Neuronal stem cell (in vitro differentiated cells): ENCODE data around the gene DRD3.

Experiments
- DNase-seq: peaks from one replicate; pipeline ENCODE4 v3.0.0-alpha.2; 2013; ENCODE audit warnings: low spot score
- H2AFZ ChIP-seq: one replicate; pipeline ENCODE4 v1.6.1; 2013; ENCODE audit warnings: mild to moderate bottlenecking, low read length, inconsistent platforms
- H2AK5ac ChIP-seq: 2 replicates; pipeline ENCODE4 v1.6.1; 2013; ENCODE audit warnings: low read depth, mild to moderate bottlenecking, inconsistent platforms, low read length, moderate library complexity, mixed read lengths
- H2BK120ac ChIP-seq: 2 replicates; pipeline ENCODE4 v1.6.1; 2013; ENCODE audit warnings: low read depth, mild to moderate bottlenecking, inconsistent platforms, low read length, moderate library complexity, mixed read lengths
- H2BK12ac ChIP-seq: one replicate; pipeline ENCODE4 v1.6.1; 2013; ENCODE audit warnings: low read length, inconsistent platforms
- H2BK15ac ChIP-seq: 2 replicates; pipeline ENCODE4 v1.6.1; 2013; ENCODE audit warnings: mild to moderate bottlenecking, low read length, inconsistent platforms, mixed read lengths
- H2BK5ac ChIP-seq: one replicate; pipeline ENCODE4 v1.6.1; 2013; ENCODE audit warnings: inconsistent platforms, mild to moderate bottlenecking, low read length, moderate library complexity
- H3K14ac ChIP-seq: one replicate; pipeline ENCODE4 v1.6.1; 2013; ENCODE audit warnings: low read length, inconsistent platforms
- H3K18ac ChIP-seq: 2 replicates; pipeline ENCODE4 v1.6.1; 2013; ENCODE audit warnings: low read length, inconsistent platforms
- H3K23ac ChIP-seq: 2 replicates; pipeline ENCODE4 v1.6.1; 2013; ENCODE audit warnings: low read depth, mild to moderate bottlenecking, mixed read lengths, low read length, inconsistent platforms; ENCODE audit not compliant: poor library complexity
- H3K27ac ChIP-seq: replicated peaks from 3 replicates; pipeline ENCODE4 v1.5.1; 2013; ENCODE audit warnings: low read length, inconsistent platforms
- H3K27me3 ChIP-seq, 3 experiments: 2 replicates each; pipeline ENCODE4 v1.6.1; 2013; ENCODE audit warnings: low read length in 3 of 3, mild to moderate bottlenecking in 2 of 3, inconsistent platforms in 1 of 3, low read depth in 1 of 3, mixed read lengths in 1 of 3, moderate library complexity in 1 of 3; ENCODE audit not compliant: control insufficient read depth in 3 of 3, insufficient read depth in 3 of 3
- H3K36me3 ChIP-seq, 2 donors: replicated peaks in 1 of 2; 2 replicates each; pipeline ENCODE4 v1.6.1; 2013; ENCODE audit warnings: low read length in 2 of 2; ENCODE audit not compliant: control insufficient read depth in 2 of 2, insufficient read depth in 2 of 2
- H3K4ac ChIP-seq: 2 replicates; pipeline ENCODE4 v1.6.1; 2013; ENCODE audit warnings: inconsistent platforms, mild to moderate bottlenecking, low read length, moderate library complexity
- H3K4me1 ChIP-seq, 2 donors: 1 replicate in 1 of 2; 2 replicates in 1 of 2; pipeline ENCODE4 v1.6.1; 2013; ENCODE audit warnings: low read length in 2 of 2, low read depth in 1 of 2; ENCODE audit not compliant: control insufficient read depth in 2 of 2, insufficient read depth in 1 of 2
- H3K4me2 ChIP-seq: one replicate; pipeline ENCODE4 v1.6.1; 2013; ENCODE audit warnings: mild to moderate bottlenecking, low read length, inconsistent platforms; ENCODE audit not compliant: insufficient read depth, poor library complexity, severe bottlenecking
- H3K4me3 ChIP-seq, 2 donors: 2 replicates each; pipeline ENCODE4 v1.5.1; 2013; ENCODE audit warnings: low read length in 2 of 2, mild to moderate bottlenecking in 2 of 2, inconsistent platforms in 1 of 2, moderate library complexity in 1 of 2
- H3K79me1 ChIP-seq: one replicate; pipeline ENCODE4 v1.6.1; 2013; ENCODE audit warnings: low read depth, mild to moderate bottlenecking, inconsistent platforms, low read length, moderate library complexity
- H3K9ac ChIP-seq: one replicate; pipeline ENCODE4 v1.6.1; 2013; ENCODE audit warnings: mild to moderate bottlenecking, low read depth, low read length, inconsistent platforms; ENCODE audit not compliant: poor library complexity
- H3K9me3 ChIP-seq, 2 donors: replicated peaks in 1 of 2; 2 replicates each; pipeline versions ENCODE3 to v1.6.1; 2013; ENCODE audit warnings: low read length in 2 of 2, mild to moderate bottlenecking in 2 of 2, inconsistent platforms in 1 of 2, low read depth in 1 of 2, mixed read lengths in 1 of 2, moderate library complexity in 1 of 2; ENCODE audit not compliant: control insufficient read depth in 2 of 2, insufficient read depth in 1 of 2
- H4K8ac ChIP-seq: one replicate; pipeline ENCODE4 v1.6.1; 2013; ENCODE audit warnings: low read depth, mild to moderate bottlenecking, inconsistent platforms, low read length, moderate library complexity
- H4K91ac ChIP-seq: one replicate; pipeline ENCODE4 v1.6.1; 2013; ENCODE audit warnings: low read length, low read depth, mild to moderate bottlenecking, inconsistent platforms; ENCODE audit not compliant: poor library complexity
- WGBS, 2 donors: extraction: QIAGEN DNeasy Blood & Tissue Kit; methylation state at CpG; one replicate each; pipeline ENCODE4 v1.1.7; 2013; ENCODE audit warnings: missing lambda C conversion rate in 2 of 2, mixed read lengths in 1 of 2; ENCODE audit not compliant: insufficient read length in 2 of 2, insufficient replicate concordance in 1 of 2; ENCODE audit errors: extremely low coverage in 2 of 2; 5-methylcytosine and 5-hydroxymethylcytosine counted together

The DRD3 gene

GRCh38 chr3:114119776-114120175 is 59.1 kb downstream of the DRD3 start:
- Histone ChIP-seq H3K4me2 (no peak overlapping the region), H2AFZ (no peak overlapping the region), H3K18ac (no peak overlapping the region), H3K4ac (no peak overlapping the region), H3K79me1 (no peaks in the 10 kb centered on the region), H3K9me3 (no peaks in the 10 kb centered on the region), H2BK15ac (no peak overlapping the region), H3K4me3 (no peak overlapping the region), H2AK5ac (no peak overlapping the region), H3K27ac (no peak overlapping the region), H3K23ac (no peak overlapping the region), H3K27me3 (no peaks in the 10 kb centered on the region), H2BK12ac (no peak overlapping the region), H4K91ac (no peak overlapping the region), H3K36me3 (no peaks in the 10 kb centered on the region), H3K9ac (no peak overlapping the region), H2BK120ac (no peak overlapping the region), H2BK5ac (no peak overlapping the region), H3K4me1 (peaks cover 7 to 10% of the 10 kb centered on the region in 2 donors), H4K8ac (no peak overlapping the region), H3K14ac (no peak overlapping the region)
- no peak for DNase-seq
- WGBS, 2 donors = no CpG with 5 or more reads among the region's 1 CpG

GRCh38 chr3:114115143-114115542 is 63.7 kb downstream of the DRD3 start:
- H4K8ac ChIP-seq = no peak overlapping the region
- no peak overlapping the region for H2BK15ac ChIP-seq
- H4K91ac ChIP-seq = no peak overlapping the region
- H2BK12ac ChIP-seq = no peak overlapping the region
- H3K79me1 ChIP-seq = no peaks in the 10 kb centered on the region
- no peak overlapping the region for H3K4me2 ChIP-seq
- no peak overlapping the region for H2AK5ac ChIP-seq
- H3K4me3 ChIP-seq = no peak overlapping the region
- peaks cover 9 to 10% of the 10 kb centered on the region in 2 donors for H3K4me1 ChIP-seq
- no peak overlapping the region for H3K18ac ChIP-seq
- WGBS, 2 donors = no CpG with 5 or more reads among the region's 7 CpGs
- DNase-seq = no peak
- no peak overlapping the region for H3K4ac ChIP-seq
- no peak overlapping the region for H3K23ac ChIP-seq
- H3K36me3 ChIP-seq = no peaks in the 10 kb centered on the region
- no peaks in the 10 kb centered on the region for H3K9me3 ChIP-seq
- no peak overlapping the region for H2BK5ac ChIP-seq
- no peak overlapping the region for H3K9ac ChIP-seq
- no peak overlapping the region for H2AFZ ChIP-seq
- no peaks in the 10 kb centered on the region for H3K27me3 ChIP-seq
- no peak overlapping the region for H3K27ac ChIP-seq
- no peak overlapping the region for H3K14ac ChIP-seq
- no peak overlapping the region for H2BK120ac ChIP-seq

GRCh38 chr3:114114719-114115118 is 64.1 kb downstream of the DRD3 start:
- no CpG with 5 or more reads among the region's 3 CpGs for WGBS, 2 donors
- no peak overlapping the region for H2BK120ac ChIP-seq
- no peak overlapping the region for H4K8ac ChIP-seq
- H3K27me3 ChIP-seq = no peaks in the 10 kb centered on the region
- no peaks in the 10 kb centered on the region for H3K79me1 ChIP-seq
- no peak overlapping the region for H2BK15ac ChIP-seq
- no peak overlapping the region for H3K23ac ChIP-seq
- H3K9ac ChIP-seq = no peak overlapping the region
- H2AFZ ChIP-seq = no peak overlapping the region
- H2AK5ac ChIP-seq = no peak overlapping the region
- H3K4me3 ChIP-seq = no peak overlapping the region
- H3K14ac ChIP-seq = no peak overlapping the region
- no peaks in the 10 kb centered on the region for H3K9me3 ChIP-seq
- no peak overlapping the region for H2BK12ac ChIP-seq
- H3K4me1 ChIP-seq = peaks cover 9 to 10% of the 10 kb centered on the region in 2 donors
- no peak for DNase-seq
- H3K18ac ChIP-seq = no peak overlapping the region
- H3K36me3 ChIP-seq = no peaks in the 10 kb centered on the region
- no peak overlapping the region for H3K4ac ChIP-seq
- H4K91ac ChIP-seq = no peak overlapping the region
- H3K27ac ChIP-seq = no peak overlapping the region
- no peak overlapping the region for H3K4me2 ChIP-seq
- H2BK5ac ChIP-seq = no peak overlapping the region

GRCh38 chr3:114112696-114113095 is 66.2 kb downstream of the DRD3 start:
- no peak overlapping the region for H3K4me3 ChIP-seq
- no CpG with 5 or more reads among the region's 6 CpGs for WGBS, 2 donors
- no peaks in the 10 kb centered on the region for H3K27me3 ChIP-seq
- no peak overlapping the region for H2BK12ac ChIP-seq
- peaks cover 10 to 12% of the 10 kb centered on the region in 2 donors for H3K4me1 ChIP-seq
- no peak overlapping the region for H2BK5ac ChIP-seq
- H3K27ac ChIP-seq = no peak overlapping the region
- no peak overlapping the region for H4K8ac ChIP-seq
- H4K91ac ChIP-seq = no peak overlapping the region
- DNase-seq = no peak
- H3K14ac ChIP-seq = no peak overlapping the region
- H3K18ac ChIP-seq = no peak overlapping the region
- H3K4me2 ChIP-seq = no peak overlapping the region
- H3K79me1 ChIP-seq = no peaks in the 10 kb centered on the region
- H2AFZ ChIP-seq = no peak overlapping the region
- H2BK120ac ChIP-seq = no peak overlapping the region
- H3K4ac ChIP-seq = no peak overlapping the region
- no peak overlapping the region for H2AK5ac ChIP-seq
- no peak overlapping the region for H3K23ac ChIP-seq
- no peaks in the 10 kb centered on the region for H3K9me3 ChIP-seq
- no peak overlapping the region for H2BK15ac ChIP-seq
- no peaks in the 10 kb centered on the region for H3K36me3 ChIP-seq
- H3K9ac ChIP-seq = no peak overlapping the region
